Loucy (cell line): ENCODE data around the gene DLGAP4.

Experiments
- EZH2phosphoT487 ChIP-seq: fragments of 200-600 bp; IDR thresholded peaks from 2 replicates; pipeline ENCODE4 v1.6.1; 2018; ENCODE audit warnings: antibody characterized with exemption, mild to moderate bottlenecking, moderate library complexity, borderline replicate concordance
- TF ChIP-seq, protein P1 (sequence below): fragments of 200-600 bp; sonication (generic); conservative IDR thresholded peaks from 2 replicates; pipeline ENCODE4 v1.5.1; 2014; ENCODE audit warnings: mild to moderate bottlenecking, antibody characterized with exemption, low read length

GRCh38 chr20:36454332-36454697 lies 148.2 kb downstream of the DLGAP4 start:
- TF ChIP-seq, protein P1, sequence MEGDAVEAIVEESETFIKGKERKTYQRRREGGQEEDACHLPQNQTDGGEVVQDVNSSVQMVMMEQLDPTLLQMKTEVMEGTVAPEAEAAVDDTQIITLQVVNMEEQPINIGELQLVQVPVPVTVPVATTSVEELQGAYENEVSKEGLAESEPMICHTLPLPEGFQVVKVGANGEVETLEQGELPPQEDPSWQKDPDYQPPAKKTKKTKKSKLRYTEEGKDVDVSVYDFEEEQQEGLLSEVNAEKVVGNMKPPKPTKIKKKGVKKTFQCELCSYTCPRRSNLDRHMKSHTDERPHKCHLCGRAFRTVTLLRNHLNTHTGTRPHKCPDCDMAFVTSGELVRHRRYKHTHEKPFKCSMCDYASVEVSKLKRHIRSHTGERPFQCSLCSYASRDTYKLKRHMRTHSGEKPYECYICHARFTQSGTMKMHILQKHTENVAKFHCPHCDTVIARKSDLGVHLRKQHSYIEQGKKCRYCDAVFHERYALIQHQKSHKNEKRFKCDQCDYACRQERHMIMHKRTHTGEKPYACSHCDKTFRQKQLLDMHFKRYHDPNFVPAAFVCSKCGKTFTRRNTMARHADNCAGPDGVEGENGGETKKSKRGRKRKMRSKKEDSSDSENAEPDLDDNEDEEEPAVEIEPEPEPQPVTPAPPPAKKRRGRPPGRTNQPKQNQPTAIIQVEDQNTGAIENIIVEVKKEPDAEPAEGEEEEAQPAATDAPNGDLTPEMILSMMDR, result no peak
- TF ChIP-seq EZH2phosphoT487, result no peak
